Uterus (tissue), 2 donors: ENCODE measurements around the gene DPP4.

Experiments used
- CTCF ChIP-seq, 4 experiments: fragments of 200-600 bp in 2 of 4; fragments of 450-650 bp in 2 of 4; sonication (generic) in 2 of 4; IDR thresholded peaks; one replicate each; pipeline ENCODE4 v1.5.1; 2016 to 2019; ENCODE audit warnings: antibody characterized with exemption in 4 of 4, mild to moderate bottlenecking in 2 of 4, moderate library complexity in 1 of 4
- POLR2A ChIP-seq, 2 donors: fragments of 450-650 bp; IDR thresholded peaks; one replicate each; pipeline ENCODE4 v1.6.1; 2016; ENCODE audit warnings: antibody characterized with exemption in 2 of 2, mild to moderate bottlenecking in 1 of 2, moderate library complexity in 1 of 2

- no peak for TF ChIP-seq CTCF (IDR thresholded peaks at IDR 0.05)
- no peak for TF ChIP-seq POLR2A (IDR thresholded peaks at IDR 0.05)
These were observed 91.3 kb downstream of the DPP4 start for GRCh38 chr2:161982548-161983330.
